GM12864 (cell line): ENCODE data around the gene TTC21A.
A peak's percentile ranks its signal among the peaks of the same experiment; 100 is the strongest.

Source experiments
- DNase-seq: peaks from one replicate; pipeline ENCODE4 v3.0.0-alpha.2; 2011; ENCODE audit warnings: low read depth
- H3K4me3 ChIP-seq: 2 replicates; pipeline ENCODE4 v1.5.1; 2011; ENCODE audit warnings: mild to moderate bottlenecking, low read depth, low read length, control low read depth
- TF ChIP-seq, protein P1 (sequence below): IDR thresholded peaks from 2 replicates; pipeline ENCODE4 v1.5.1; 2011; ENCODE audit warnings: low read depth, mild to moderate bottlenecking, moderate library complexity, low read length, control low read depth, inconsistent platforms; ENCODE audit errors: missing control alignments

Gene TTC21A

DNA sequence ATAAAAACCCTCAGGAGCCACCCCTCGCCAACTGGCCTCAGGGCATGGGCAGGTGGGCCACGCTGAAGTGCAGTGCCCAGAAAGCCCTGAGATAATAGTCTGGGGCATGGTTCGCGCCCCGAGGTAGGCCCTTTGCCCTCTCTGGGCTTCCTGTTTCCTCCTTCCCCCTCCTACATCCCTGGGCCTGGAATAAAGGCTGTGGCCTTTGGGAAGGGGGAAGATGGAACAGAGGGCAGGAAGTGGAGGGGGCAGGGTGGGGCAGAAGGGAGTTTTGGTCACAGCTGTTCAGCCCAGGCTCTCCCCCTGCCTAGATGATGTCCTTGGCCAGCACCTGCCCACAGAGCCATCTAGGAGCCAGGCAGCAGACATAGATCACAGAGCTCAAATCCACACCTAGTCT, 34.6 kb downstream of the TTC21A start:
- DNase-seq: no peak
- TF ChIP-seq, protein P1, sequence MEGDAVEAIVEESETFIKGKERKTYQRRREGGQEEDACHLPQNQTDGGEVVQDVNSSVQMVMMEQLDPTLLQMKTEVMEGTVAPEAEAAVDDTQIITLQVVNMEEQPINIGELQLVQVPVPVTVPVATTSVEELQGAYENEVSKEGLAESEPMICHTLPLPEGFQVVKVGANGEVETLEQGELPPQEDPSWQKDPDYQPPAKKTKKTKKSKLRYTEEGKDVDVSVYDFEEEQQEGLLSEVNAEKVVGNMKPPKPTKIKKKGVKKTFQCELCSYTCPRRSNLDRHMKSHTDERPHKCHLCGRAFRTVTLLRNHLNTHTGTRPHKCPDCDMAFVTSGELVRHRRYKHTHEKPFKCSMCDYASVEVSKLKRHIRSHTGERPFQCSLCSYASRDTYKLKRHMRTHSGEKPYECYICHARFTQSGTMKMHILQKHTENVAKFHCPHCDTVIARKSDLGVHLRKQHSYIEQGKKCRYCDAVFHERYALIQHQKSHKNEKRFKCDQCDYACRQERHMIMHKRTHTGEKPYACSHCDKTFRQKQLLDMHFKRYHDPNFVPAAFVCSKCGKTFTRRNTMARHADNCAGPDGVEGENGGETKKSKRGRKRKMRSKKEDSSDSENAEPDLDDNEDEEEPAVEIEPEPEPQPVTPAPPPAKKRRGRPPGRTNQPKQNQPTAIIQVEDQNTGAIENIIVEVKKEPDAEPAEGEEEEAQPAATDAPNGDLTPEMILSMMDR: no peak

DNA sequence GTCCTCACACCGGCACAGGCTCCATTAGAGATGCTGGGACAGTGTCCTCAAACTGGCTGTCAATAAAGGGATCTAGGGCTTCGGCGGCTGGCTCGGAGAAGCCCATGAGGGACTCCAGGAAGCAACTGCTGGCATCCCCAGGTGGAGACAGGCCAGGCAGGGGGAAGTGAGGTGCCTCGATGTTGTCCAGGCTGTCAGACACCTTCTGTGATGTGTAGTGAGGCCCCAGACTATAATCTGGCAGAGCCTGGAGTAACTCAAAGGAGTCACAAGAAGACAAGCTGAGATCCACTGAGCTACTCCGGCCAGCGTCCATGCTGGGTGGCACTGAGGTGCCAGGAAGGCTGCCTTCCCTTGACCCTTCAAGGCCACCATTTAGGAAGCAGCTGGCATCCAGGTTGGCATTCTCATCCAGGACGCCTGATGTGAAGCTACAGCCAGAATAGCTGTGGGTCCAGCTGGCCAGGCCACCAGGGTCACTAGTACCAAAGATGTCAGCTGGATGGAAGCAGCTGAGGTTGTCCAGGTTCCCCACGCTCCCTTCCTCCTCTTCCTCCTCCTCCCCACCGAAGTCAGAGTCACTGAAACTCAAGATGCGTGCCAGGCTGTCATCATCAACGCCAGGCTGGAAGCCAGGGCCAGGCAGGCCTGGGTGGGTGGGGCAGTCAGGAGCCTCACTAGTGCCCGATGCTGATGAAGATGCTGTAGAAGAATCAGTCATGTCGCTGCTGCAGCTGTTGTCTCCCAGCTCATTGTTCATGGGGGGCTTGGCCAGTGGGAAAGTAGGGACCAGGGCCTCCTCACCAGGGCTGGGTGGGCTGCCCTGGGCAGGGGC, 35.8 kb downstream of the TTC21A start:
- no peak overlapping the region for H3K4me3 ChIP-seq
- DNase-seq: no peak
- TF ChIP-seq, protein P1: no peak

More for the DNA sequence above, 34.6 kb downstream of the TTC21A start:
- H3K4me3 ChIP-seq: no peak overlapping the region

DNA sequence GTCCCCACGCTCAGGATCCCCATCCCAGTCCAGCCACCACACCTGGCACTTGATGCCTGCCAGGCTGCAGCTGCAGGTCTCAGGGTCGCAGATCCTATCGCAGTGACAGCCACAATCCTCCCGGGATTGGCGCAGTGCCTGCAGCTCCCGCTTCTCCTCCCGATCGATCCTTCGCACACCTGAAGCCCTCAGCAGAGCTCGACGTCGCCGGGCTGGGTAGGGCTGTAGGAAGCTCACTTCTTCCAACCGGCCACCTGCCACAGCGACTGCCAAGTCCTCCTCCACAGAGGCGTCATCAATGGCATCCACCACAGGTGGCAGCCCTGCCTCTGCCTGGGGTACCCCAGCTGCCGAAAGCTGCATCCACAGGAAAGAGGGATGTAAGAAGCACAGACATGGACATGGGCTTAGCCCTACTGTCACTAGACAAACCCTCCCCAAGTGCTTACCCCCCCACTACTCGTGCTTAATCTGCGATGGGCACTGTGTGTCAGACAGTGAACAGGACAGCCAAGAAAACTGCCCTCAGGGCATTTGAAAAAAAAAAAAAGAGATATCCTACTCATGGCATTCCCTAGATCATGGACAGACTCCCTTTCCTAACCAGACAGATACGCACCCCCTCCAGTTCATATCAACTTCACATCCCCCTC, 36.7 kb downstream of the TTC21A start:
- TF ChIP-seq, protein P1: no peak
- H3K4me3 ChIP-seq: no peak overlapping the region
- no peak for DNase-seq

DNA sequence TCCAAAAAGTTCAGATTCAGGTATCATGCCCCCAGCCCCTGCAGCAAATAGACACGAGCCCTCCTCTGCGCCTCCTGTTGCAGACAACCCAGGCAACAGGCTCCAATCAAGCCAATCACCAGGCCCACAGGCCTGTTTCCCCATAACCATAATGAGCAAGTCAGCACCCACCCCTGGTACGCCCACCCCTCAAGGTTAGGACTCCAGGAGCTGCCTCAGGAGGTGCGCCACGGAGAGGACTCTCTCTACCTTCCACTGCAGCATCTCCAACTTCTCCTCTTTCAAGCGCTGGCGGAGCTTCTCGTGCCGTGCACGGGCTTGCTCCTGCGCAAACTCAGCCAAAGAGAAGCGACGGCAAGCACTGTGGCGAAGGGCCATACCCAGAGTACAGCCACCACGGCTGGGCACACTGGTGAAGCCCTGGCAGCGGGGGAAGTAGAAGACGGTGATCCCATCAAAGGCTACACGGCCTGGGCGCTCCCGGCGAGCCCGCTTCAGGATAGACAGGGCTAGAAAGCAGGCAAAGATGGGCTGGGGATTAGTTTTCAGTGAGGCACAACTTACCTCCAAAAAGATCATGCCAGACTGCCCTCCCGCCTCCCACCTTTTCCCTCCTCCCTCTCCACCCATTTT, 37.4 kb downstream of the TTC21A start:
- TF ChIP-seq, protein P1: no peak
- H3K4me3 ChIP-seq: no peak overlapping the region
- DNase-seq: no peak

DNA sequence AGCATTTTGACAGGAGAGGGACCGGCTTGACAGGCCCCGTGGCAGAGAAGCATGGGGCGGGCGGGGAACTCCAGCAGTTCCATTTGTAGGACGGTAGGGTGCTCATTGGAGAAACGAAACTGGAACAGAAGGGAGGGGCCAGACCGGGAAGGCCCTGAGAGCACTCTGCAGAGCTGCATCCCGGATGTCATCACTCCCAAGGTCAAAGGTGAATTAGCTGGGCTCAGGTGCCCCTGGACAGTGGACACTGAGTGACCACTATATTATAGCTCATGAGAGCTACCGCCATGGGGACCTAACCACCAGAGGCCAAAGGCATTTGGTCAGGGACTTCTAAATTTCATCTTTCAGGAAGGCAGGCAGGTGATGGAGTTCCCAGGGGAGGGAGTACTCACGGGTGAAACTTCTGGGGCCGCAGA, 38.6 kb downstream of the TTC21A start:
- TF ChIP-seq, protein P1: peak; percentile 23
- H3K4me3 ChIP-seq: peak overlapping the region; percentile 60
- no peak for DNase-seq

DNA sequence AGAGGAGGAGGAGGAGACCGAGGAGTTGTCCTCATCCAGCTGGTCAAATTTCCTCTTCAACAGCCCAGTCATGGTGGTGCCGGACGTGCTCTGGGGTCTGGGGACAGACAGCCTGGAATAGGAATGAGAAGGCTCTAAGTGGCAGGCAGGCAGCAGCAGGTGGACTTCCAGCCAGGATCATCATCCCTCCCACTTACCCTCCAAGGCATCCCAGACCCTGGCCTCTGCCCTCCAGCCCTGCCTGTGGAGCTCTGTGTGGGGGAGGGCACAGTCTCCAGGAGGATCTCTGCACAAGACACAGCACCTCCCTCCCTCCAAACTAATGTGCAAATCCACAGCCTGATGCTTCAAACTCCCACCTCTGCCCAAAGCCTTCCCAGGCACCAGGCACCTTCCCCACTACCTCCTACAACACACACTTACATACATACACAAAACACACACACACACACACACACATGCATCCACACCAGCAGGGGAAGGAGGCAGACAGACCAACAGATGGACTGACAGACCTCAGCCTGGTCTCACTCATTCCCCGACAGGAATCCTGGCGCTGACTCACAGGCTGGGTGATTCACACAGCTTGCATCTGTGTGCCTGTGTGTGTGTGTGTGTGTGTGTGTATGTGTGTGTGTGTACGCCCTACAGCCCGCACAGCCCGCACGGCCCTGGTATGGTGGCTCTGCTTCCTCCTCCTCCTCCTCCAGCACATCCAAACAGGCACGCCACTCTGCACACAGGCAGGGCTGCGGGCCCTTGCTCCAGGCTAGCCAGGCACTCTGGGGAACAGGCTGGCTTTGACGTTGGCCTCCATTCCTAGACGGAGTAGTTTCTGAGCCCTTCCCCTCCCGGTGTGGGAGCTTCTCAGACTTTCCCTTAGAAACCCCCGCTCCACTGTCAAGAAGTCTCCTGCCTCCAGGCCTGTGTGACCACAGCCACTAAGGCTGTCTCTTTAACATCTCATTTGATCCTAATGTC, 39.4 kb downstream of the TTC21A start:
- H3K4me3 ChIP-seq: peak overlapping the region; percentile 60
- DNase-seq: no peak
- TF ChIP-seq, protein P1: no peak
